HG03139 (cell line): ENCODE results near the gene TRIM71.
"Not testable (repeated sequence)": the region's sequence is repeated elsewhere in the genome, so short reads cannot be mapped to it uniquely, and the experiment has no call there.

ENCODE experiments used
- ATAC-seq: cut with Tn5 transposase; IDR thresholded peaks from one replicate; pipeline ENCODE4 v1.9.1; 2021; ENCODE audit not compliant: unreplicated experiment

TRIM71 gene

GRCh38 chr3:32886911-32887310 is 69.1 kb downstream of the TRIM71 start:
- ATAC-seq, result no peak

GRCh38 chr3:32888739-32889138 is 70.9 kb downstream of the TRIM71 start:
- peak; percentile 84 for ATAC-seq

DNA sequence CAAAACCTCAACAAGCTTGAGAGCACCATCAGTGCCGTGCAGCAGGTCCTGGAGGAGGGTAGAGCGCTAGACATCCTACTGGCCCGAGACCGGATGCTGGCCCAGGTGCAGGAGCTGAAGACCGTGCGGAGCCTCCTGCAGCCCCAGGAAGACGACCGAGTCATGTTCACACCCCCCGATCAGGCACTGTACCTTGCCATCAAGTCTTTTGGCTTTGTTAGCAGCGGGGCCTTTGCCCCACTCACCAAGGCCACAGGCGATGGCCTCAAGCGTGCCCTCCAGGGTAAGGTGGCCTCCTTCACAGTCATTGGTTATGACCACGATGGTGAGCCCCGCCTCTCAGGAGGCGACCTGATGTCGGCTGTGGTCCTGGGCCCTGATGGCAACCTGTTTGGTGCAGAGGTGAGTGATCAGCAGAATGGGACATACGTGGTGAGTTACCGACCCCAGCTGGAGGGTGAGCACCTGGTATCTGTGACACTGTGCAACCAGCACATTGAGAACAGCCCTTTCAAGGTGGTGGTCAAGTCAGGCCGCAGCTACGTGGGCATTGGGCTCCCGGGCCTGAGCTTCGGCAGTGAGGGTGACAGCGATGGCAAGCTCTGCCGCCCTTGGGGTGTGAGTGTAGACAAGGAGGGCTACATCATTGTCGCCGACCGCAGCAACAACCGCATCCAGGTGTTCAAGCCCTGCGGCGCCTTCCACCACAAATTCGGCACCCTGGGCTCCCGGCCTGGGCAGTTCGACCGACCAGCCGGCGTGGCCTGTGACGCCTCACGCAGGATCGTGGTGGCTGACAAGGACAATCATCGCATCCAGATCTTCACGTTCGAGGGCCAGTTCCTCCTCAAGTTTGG is 72.9 kb downstream of the TRIM71 start:
- ATAC-seq, result no peak

DNA sequence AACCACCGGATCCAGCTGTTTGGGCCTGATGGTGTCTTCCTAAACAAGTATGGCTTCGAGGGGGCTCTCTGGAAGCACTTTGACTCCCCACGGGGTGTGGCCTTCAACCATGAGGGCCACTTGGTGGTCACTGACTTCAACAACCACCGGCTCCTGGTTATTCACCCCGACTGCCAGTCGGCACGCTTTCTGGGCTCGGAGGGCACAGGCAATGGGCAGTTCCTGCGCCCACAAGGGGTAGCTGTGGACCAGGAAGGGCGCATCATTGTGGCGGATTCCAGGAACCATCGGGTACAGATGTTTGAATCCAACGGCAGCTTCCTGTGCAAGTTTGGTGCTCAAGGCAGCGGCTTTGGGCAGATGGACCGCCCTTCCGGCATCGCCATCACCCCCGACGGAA is 73.6 kb downstream of the TRIM71 start:
- no peak for ATAC-seq

DNA sequence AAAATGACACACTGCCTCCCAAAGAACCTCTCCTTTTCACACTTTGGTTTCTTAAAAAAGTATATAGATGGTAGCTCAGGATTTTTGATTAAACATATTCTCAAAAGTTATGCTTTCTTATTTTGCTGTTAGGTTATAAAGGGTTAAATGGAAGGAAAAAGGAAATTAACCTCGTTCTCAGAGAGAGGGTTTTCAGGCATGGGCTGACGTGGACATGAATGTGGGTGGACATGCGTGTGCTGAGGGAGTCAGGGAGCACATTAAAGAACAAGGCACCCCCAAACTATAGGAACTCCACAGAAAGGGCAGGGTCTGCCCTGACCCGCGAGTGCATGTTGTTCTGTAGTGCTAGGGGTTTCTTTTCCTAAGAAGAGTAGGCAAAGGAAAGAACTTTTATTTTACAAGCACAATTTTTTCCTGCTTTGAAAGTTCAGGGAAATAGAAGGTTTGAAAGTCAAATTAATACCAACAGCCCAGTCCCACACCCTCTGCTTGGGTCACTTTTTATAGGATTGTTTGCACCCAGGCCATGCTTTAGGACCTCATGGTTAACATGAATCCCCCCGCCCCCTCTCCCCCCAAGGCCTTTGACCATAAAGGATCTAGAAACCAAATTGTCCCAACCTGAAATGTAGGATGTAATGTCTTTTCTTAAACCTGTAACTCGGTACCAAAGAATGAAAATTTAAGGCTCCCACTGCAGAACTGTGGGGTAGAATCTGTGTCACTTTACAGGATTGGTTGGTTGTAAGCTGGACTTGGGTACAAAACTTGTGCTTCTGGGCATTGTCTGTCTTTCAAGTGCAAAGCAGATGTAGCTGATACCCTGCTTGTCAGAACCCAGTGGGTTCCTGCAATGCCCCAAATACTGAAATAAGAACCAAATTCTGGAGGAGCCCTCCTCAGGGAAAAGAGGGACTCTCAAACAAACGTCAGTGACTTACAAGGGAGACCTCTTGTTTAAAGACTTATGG is 75.1 kb downstream of the TRIM71 start:
- ATAC-seq, result no peak

DNA sequence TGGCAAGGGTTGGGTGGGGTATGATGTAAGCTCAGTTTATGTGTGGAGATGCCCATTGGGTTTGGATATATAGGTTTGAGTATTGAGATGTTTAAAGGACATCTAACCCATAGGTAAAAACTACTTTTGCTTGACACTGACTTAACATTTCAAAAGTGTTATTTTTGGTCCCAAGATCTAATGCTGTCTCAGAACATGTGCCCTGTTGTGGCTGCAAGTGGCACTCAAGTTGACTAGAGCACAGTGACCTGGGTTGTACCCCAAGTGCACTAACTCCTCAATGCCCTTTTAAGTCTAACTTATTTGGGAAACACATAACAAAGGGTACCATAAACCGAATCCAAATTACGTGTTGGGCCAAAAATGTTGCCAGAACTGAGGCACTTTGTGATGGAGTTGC is 77.2 kb downstream of the TRIM71 start:
- no peak for ATAC-seq

DNA sequence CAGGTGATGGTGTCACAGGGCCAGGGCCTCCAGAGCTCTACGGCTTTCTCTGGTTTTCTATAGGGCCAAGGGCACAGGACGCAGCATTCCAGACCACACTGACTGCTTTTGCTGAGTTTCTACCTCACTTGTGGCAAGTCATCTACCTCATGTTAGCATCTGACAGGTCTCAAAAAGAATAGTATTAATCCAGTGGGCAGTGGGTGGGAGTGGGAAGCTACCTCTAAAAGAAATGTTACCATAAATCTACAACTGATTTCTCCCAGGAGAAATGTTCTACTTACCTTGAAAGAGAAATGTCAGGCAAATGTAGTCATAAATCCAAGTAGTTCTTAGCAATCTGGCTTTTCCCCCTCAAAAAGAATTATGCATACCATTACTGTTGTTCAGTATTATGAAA is 77.9 kb downstream of the TRIM71 start:
- no peak for ATAC-seq

DNA sequence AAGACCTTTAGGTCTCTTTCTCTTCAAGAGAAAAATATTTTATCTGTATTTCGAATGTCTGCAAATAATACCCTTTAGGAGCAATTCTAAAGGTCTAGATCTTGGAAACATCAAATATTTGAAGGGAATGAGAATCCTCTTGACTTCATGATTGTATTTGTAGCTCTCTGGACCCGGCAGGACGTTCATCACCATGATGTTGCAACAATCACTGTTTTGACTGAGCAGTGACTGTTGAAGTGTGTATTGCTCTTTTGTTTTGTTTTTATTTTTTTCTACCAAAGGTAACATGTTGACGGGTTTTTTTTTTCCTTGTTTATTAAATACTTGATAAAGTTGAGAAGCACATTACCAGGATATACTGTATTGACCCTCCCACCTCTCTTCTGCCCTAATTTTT is 78.3 kb downstream of the TRIM71 start:
- no peak for ATAC-seq

DNA sequence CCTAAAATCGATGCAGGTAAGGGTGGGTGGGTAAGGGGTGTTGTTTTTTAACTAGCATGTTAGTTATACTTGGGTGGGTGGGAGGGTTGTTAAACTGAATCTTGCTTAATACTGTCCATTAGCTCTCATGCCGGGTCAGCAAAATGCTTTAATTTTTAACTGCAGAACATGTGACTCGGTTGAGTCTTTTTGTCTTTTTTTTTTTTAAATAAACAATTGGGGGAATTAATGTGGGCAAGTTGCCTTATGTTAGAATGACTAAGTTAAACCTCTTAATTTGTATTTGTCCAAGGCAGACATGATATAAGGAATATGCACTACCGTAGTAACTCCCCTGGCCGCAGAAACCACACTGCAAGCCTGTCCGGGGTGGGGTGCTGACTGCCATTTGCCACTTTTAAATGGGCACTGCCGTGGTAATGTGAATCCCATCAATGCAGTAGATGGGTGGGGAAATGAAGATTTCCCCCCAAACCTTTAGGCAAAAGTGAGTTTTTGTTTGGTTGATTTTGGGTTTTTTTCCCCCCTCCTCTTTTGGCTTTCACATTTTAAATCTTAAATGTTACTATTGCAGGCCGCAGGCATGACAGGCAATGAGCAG is 79.3 kb downstream of the TRIM71 start:
- no peak for ATAC-seq

- ATAC-seq, result no peak
Observed at GRCh38 chr3:32897981-32898623, 80.3 kb downstream of the TRIM71 start.

DNA sequence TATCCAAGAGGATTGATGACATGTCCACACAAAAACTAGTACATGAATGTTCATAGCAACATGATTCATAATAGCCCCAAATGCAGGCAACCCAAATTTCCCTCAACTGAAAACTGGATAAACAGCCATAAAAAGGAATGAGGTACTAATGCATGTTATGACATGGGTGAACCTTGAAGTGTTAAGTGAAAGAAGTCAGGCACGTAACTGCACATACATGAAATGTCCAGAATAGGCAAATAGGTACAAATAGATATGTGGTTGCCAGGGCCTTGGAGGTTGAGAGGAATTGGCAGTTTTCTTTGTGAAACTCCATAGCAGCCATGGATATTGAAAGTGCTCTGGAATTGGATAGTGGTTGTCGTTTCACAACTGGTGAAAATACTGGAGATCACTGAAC is 81.5 kb downstream of the TRIM71 start:
- ATAC-seq, result no peak

DNA sequence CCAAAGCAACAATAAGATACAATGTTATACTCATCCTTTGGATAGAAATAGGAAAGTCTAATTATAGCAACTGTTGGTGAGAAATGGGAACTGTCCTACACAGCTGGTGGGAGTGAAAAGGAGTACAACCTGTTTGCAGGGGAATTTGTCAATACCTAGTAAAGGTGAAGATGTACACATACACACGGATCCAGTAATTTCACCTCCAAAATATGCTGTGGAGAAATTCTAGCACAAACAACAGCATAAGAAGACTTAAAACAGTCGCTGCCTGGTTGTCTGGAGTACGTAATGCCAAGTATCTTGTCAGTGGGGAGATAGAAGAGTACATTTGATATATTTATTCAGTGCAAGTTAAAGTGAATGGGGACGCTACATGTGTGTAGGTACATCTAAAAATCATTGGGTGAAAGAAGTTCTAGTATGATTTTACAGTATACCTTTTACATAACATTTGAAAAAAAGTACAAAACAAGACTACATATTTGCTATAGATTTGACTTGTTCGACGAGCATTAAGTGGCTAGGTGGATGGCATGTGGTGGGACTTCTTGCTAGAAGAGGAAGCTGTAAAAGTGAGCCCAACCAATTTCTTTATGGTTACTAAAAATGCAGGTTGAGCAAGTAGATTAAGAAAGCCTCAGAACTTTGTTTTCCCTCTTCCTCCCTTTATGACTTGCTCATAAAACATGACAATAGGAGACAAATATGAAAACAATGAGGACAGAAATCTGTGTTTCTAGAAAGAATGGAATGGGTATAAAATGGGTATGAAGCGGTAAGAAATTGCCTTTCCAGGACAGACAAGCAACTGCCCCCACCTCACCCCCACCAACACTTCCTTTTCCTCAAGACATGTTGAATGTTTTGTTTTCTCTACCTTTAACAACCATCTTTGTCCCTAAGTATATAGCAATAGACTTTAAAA is 83.5 kb downstream of the TRIM71 start:
- no peak for ATAC-seq

- ATAC-seq, result not testable (repeated sequence)
Observed at GRCh38 chr3:32902887-32903371, 85.1 kb downstream of the TRIM71 start.

- no peak for ATAC-seq
Observed at GRCh38 chr3:32903953-32904352, 86.2 kb downstream of the TRIM71 start.

DNA sequence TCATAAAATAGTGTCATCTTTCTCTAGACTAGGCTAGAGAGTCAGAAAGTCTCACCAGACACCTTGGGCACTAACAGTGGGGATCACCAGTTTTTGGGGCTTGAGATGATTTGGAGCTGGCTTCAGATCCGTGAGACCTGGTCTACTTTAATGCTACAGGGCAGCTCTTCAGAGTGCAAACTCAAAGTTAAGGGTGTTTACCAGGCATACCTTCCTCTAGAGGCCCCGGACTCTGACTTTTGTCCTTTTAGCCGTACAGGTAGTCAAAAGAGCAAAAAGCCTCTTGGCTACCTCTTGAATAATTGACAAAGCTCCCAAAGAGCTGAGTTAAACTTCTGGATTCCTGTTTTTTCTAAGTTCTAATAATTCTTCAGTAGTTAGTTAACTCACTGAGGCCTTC is 92.2 kb downstream of the TRIM71 start:
- no peak for ATAC-seq

DNA sequence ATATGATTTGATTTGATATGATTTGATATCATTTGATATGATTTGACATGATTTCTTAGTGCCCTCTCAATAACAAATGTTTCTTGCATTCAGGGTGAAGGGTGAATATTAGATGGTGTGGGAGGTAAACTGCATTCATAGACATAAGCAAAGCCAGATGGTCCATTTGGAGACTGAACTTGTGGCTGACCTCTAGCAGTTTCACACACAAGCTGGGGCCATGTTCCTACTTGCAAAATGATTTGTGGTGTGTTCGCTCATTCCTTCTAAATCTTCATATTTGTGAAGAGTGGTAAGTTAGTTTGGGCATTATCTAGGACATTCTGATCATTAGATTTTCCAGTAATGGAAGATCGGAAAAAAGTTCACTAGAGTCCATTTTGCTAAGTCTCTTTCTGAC is 93.2 kb downstream of the TRIM71 start:
- no peak for ATAC-seq

DNA sequence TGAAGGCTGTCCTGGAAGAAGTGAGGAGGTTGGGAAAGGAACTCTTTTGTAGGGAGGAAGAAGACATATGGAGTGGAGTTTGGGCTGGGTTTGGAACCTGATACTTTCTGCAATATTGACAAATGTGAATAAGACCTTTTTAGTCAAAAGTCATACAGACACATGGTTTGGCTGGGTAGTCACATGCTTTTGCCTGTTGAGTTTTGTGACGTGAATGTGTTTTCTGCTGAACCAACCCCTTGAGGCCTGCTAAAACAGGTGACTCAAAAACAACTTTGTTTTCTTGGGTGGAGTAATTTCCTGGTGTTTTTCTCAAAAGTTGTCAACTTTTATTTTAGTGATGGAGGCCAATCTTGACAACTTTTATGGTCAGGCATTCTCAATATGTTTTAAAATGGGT is 94.2 kb downstream of the TRIM71 start:
- ATAC-seq, result no peak

DNA sequence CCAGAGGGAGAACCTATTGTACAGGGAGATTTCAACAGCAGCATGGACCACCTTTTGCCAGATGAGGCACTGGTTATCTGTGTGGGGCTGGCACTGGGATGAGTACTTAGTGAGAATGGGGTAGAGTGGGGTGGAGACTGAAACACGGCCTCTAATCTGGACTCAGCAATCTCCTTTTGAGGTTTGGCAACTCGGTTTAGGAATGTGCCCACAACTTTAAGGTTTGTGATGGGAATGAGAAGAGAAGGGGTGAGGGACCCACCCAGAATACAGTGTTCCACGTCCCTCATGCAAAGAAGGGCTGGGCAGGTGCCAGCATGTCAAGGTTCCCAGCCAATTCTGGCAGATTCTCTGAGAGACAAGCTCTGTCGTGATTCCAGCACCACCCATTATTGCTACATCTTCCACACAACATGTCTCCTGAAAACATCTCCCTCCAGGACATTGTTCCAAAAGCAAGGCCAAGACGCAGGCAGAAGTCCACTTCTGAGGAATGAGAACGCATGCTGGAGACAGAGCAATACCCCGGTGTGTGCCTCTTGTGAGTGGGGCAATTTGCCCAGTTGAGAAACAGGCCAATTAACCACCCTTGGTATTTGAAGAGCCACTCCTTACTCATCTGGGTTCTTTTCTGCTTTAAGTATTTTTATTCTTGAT is 96.1 kb downstream of the TRIM71 start:
- no peak for ATAC-seq

- no peak for ATAC-seq
Observed at GRCh38 chr3:32919920-32920319, 102.1 kb downstream of the TRIM71 start.
